Measurements from ENCODE around the gene SNX25. TPM values are rescaled to one million over a fixed set of nuclear protein-coding genes. Genes with fewer than 3 reads are reported as not detected.

SNX25 gene
- total RNA-seq, 1 donor from 2014 or later: 13.0 TPM

- DNase-seq (ENCODE audit: extremely low spot score in 2 of 2): no peak
- Histone ChIP-seq H3K27ac (no peak overlapping the region), H3K4me1 (no peaks in the 10 kb centered on the region), H3K36me3 (peaks cover 0 to 8% of the 10 kb centered on the region in 2 donors), H3K4me3 (no peak overlapping the region), H3K27me3 (no peaks in the 10 kb centered on the region), H3K9me3 (no peaks in the 10 kb centered on the region)
- intact Hi-C loops (cut with DNase I): no loop called here
- TF ChIP-seq CTCF (IDR thresholded peaks at IDR 0.05): no peak
- no peak for TF ChIP-seq POLR2AphosphoS5 (IDR thresholded peaks at IDR 0.05; ENCODE audit: insufficient read depth in 1 of 2, low read depth in 1 of 2)
- no peak for TF ChIP-seq POLR2A (IDR thresholded peaks at IDR 0.05)
Observed at GRCh38 chr4:185374573-185374972, 165.2 kb downstream of the SNX25 start.

DNA sequence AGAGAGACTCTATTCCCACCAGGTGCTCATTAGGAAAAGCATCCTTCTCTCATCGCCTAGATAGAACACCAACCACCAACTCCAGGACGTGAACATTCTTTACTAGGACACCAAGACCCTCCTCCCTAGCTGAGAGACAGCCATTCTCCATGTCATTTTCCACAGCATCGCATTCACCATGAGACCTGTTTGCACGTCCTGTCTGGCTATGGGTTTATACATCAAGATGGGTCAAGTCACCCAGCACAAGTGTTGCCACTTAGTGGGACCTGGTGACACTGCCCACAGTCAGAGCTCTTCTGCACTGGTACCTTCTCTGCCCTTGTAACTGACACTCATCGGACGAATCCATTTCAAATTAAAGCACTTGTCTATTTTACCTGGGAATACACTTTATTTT, 168.9 kb downstream of the SNX25 start:
- no peaks in the 10 kb centered on the region for H3K9me3 ChIP-seq
- no peak overlapping the region for H3K4me3 ChIP-seq
- DNase-seq (ENCODE audit: extremely low spot score in 2 of 2): no peak
- TF ChIP-seq POLR2A (IDR thresholded peaks at IDR 0.05): no peak
- TF ChIP-seq POLR2AphosphoS5 (IDR thresholded peaks at IDR 0.05; ENCODE audit: insufficient read depth in 1 of 2, low read depth in 1 of 2): no peak
- no peak for TF ChIP-seq CTCF (IDR thresholded peaks at IDR 0.05)
- no peaks in the 10 kb centered on the region for H3K27me3 ChIP-seq
- H3K27ac ChIP-seq: no peak overlapping the region
- no peaks in the 10 kb centered on the region for H3K4me1 ChIP-seq
- H3K36me3 ChIP-seq: no peaks in the 10 kb centered on the region
- intact Hi-C loops (cut with DNase I): no loop called here

DNA sequence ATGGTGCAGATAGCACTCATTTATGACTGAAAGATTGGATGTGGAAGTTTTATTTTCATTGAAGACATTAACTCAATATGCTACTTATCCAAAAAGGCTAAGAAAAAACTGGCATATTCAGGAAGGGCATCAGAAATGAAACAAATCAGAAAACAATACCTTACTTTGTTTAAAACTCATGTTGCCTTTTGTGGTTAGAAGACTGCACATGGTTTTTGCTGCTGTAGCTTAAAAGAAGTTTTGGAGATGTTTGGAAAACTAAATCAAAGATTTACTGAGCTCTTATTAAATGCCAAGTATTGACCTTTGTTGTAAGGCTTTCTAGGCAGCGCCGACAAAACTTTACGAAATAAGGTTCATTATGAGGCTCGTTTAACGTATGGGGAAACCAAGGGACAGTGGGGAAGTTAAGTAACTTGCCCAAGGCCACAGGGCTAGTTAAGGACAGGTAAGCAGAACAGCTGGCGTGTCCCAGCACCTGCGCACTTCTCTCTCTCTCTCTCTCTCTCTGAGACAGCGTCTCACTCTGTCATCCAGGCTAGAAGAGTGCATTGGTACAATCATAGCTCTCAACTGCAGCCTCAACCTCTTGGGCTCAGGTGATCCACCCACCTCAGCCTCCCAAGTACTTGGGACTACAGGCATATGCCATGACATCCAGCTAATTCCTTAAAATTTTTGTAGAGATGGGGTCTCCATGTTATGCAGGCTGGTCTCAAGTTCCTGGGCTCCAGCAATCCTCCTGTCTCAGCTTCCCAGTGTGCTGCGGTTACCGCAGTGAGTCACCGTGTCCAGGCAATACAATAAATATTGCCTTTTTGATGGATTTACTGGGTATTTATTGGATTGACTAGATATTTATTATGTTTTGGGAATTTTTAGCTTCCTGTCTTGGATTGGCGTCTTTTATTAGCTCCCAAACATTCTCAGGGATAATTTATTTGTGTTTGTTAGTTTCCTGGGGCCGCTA, 170.2 kb downstream of the SNX25 start:
- no peaks in the 10 kb centered on the region for H3K27me3 ChIP-seq
- DNase-seq (ENCODE audit: extremely low spot score in 2 of 2): no peak
- no peak for TF ChIP-seq POLR2AphosphoS5 (IDR thresholded peaks at IDR 0.05; ENCODE audit: insufficient read depth in 1 of 2, low read depth in 1 of 2)
- no peak for TF ChIP-seq POLR2A (IDR thresholded peaks at IDR 0.05)
- TF ChIP-seq CTCF (IDR thresholded peaks at IDR 0.05): no peak
- no peaks in the 10 kb centered on the region for H3K36me3 ChIP-seq
- H3K4me1 ChIP-seq: peaks cover 4% of the 10 kb centered on the region
- intact Hi-C loops (cut with DNase I): no loop called here
- H3K9me3 ChIP-seq: no peaks in the 10 kb centered on the region
- no peak overlapping the region for H3K4me3 ChIP-seq
- no peak overlapping the region for H3K27ac ChIP-seq

DNA sequence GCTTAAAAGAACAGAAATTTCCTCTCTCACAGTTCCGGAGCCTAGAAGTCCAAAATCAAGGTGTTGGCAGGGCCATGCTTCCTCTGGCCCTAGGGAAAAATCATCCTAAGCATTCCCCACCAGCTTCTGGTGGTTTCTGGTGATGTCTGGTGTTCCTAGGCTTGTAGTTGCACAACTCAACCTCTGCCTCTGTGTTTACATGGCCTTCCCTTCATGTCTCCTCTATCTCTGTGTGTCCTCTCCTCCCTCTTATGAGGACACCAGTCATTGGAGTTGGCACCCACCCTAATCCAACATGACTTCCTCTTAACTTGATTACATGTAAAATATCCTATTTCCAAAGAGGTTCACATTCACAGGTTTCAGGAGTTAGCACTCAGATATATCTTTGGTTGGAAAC, 170.9 kb downstream of the SNX25 start:
- TF ChIP-seq POLR2AphosphoS5 (IDR thresholded peaks at IDR 0.05; ENCODE audit: insufficient read depth in 1 of 2, low read depth in 1 of 2) (no peak), POLR2A (IDR thresholded peaks at IDR 0.05) (no peak), CTCF (IDR thresholded peaks at IDR 0.05) (no peak)
- intact Hi-C loops (cut with DNase I): no loop called here
- no peaks in the 10 kb centered on the region for H3K9me3 ChIP-seq

More for the DNA sequence above, 170.9 kb downstream of the SNX25 start:
- Histone ChIP-seq H3K4me3 (no peak overlapping the region), H3K36me3 (no peaks in the 10 kb centered on the region), H3K27me3 (no peaks in the 10 kb centered on the region), H3K4me1 (peaks cover 7% of the 10 kb centered on the region), H3K27ac (no peak overlapping the region)
- no peak for DNase-seq (ENCODE audit: extremely low spot score in 2 of 2)

Measured in vagina (tissue), 2 donors.